Uterus (tissue), 2 donors: ENCODE measurements around the gene SERPINA6.

Source experiments
- POLR2A ChIP-seq, 2 donors: fragments of 450-650 bp; IDR thresholded peaks; one replicate each; pipeline ENCODE4 v1.6.1; 2016; ENCODE audit warnings: antibody characterized with exemption in 2 of 2, mild to moderate bottlenecking in 1 of 2, moderate library complexity in 1 of 2
- TF ChIP-seq, protein P1 (sequence below), 4 experiments: fragments of 200-600 bp in 2 of 4; fragments of 450-650 bp in 2 of 4; sonication (generic) in 2 of 4; IDR thresholded peaks; one replicate each; pipeline ENCODE4 v1.5.1; 2016 to 2019; ENCODE audit warnings: antibody characterized with exemption in 4 of 4, mild to moderate bottlenecking in 2 of 4, moderate library complexity in 1 of 4

DNA sequence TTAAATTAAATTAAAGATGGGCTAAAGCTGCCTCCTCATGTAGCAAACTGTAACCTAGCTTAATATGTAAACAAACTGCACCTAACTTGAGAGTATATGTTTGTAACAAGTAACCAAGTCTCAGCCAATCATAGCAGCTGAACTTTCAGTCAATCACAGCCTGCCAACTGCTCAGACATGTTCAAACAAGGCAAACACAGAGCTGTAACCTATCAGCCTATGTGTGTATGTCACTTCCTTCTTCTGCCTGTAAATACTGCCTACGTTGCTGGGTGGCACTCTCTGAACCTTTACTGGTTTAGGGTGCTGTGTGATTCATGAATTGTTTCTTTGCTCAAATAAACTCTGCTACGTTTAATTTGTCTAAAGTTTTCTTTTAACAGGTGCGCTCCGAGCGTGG lies 2.9 kb downstream of the SERPINA6 start:
- TF ChIP-seq POLR2A (IDR thresholded peaks at IDR 0.05) = no peak
- TF ChIP-seq, protein P1, sequence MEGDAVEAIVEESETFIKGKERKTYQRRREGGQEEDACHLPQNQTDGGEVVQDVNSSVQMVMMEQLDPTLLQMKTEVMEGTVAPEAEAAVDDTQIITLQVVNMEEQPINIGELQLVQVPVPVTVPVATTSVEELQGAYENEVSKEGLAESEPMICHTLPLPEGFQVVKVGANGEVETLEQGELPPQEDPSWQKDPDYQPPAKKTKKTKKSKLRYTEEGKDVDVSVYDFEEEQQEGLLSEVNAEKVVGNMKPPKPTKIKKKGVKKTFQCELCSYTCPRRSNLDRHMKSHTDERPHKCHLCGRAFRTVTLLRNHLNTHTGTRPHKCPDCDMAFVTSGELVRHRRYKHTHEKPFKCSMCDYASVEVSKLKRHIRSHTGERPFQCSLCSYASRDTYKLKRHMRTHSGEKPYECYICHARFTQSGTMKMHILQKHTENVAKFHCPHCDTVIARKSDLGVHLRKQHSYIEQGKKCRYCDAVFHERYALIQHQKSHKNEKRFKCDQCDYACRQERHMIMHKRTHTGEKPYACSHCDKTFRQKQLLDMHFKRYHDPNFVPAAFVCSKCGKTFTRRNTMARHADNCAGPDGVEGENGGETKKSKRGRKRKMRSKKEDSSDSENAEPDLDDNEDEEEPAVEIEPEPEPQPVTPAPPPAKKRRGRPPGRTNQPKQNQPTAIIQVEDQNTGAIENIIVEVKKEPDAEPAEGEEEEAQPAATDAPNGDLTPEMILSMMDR (IDR thresholded peaks at IDR 0.05) = no peak
